IMR-90 (cell line): Measurements from ENCODE around the gene FBXO15. TPM values are rescaled to one million over a fixed set of nuclear protein-coding genes. Genes with fewer than 3 reads are reported as not detected.

Experiments
- ATAC-seq: fragments of 200-7000 bp; cut with Tn5 transposase; 2 replicates; pipeline ENCODE4 v1.9.1; 2020; ENCODE audit warnings: low read depth, mild to moderate bottlenecking, moderate library complexity
- BruUV-seq: library from RNA; stranded (reverse); fragments of 400-500 nt; replicated peaks from 2 replicates; lab custom pipeline; 2021; lab: Mats Ljungman, UMichigan
- CTCF ChIA-PET: fragments of 300-600 bp; formaldehyde crosslinking; extraction: SDS; loops from one replicate; lab custom pipeline; 2021; ENCODE audit warnings: antibody characterized with exemption; lab: Yijun Ruan, JAX
- POLR2A ChIA-PET: fragments of 300-600 bp; sonication (Branson Sonifier 250); formaldehyde crosslinking; loops from one replicate; lab custom pipeline; 2022; ENCODE audit warnings: antibody characterized with exemption; ENCODE audit not compliant: unreplicated experiment; lab: Charles Lee
- DNase-seq: peaks from one replicate; pipeline ENCODE4 v3.0.0; 2013
- H2AFZ ChIP-seq: replicated peaks from 2 replicates; pipeline ENCODE3; 2013; ENCODE audit warnings: low read length, mild to moderate bottlenecking; ENCODE audit not compliant: poor library complexity
- H2AK5ac ChIP-seq: 2 replicates; pipeline ENCODE4 v1.6.1; 2013; ENCODE audit warnings: low read depth, low read length, inconsistent platforms
- H2AK9ac ChIP-seq: replicated peaks from 2 replicates; pipeline ENCODE3; 2013; ENCODE audit warnings: mild to moderate bottlenecking, low read depth, low read length, moderate library complexity; ENCODE audit not compliant: poor library complexity
- H2BK120ac ChIP-seq: 2 replicates; pipeline ENCODE4 v1.6.1; 2013; ENCODE audit warnings: low read depth, low read length, inconsistent platforms
- H2BK15ac ChIP-seq: 3 replicates; pipeline ENCODE4 v1.6.1; 2013; ENCODE audit warnings: low read depth, low read length, inconsistent platforms
- H2BK20ac ChIP-seq: 2 replicates; pipeline ENCODE4 v1.6.1; 2013; ENCODE audit warnings: low read depth, mild to moderate bottlenecking, inconsistent platforms, low read length, moderate library complexity
- H2BK5ac ChIP-seq: 2 replicates; pipeline ENCODE4 v1.6.1; 2013; ENCODE audit warnings: mild to moderate bottlenecking, low read depth, low read length, inconsistent platforms; ENCODE audit not compliant: poor library complexity, severe bottlenecking
- H3K14ac ChIP-seq: replicated peaks from 2 replicates; pipeline ENCODE4 v1.6.1; 2013; ENCODE audit warnings: low read depth, low read length, inconsistent platforms
- H3K18ac ChIP-seq: 2 replicates; pipeline ENCODE4 v1.6.1; 2013; ENCODE audit warnings: low read depth, low read length, control low read depth
- H3K23ac ChIP-seq: 2 replicates; pipeline ENCODE4 v1.6.1; 2013; ENCODE audit warnings: low read depth, low read length, inconsistent platforms
- H3K27ac ChIP-seq: 2 replicates; pipeline ENCODE4 v1.5.1; 2013; ENCODE audit warnings: mild to moderate bottlenecking, control low read depth, low read length; ENCODE audit not compliant: insufficient read depth
- H3K27me3 ChIP-seq: 2 replicates; pipeline ENCODE4 v1.6.1; 2013; ENCODE audit warnings: low read length; ENCODE audit not compliant: control insufficient read depth, insufficient read depth
- H3K36me3 ChIP-seq: 2 replicates; pipeline ENCODE4 v1.6.1; 2013; ENCODE audit warnings: low read length, mixed read lengths; ENCODE audit not compliant: control insufficient read depth, insufficient read depth
- H3K4ac ChIP-seq: 2 replicates; pipeline ENCODE4 v1.6.1; 2013; ENCODE audit warnings: low read depth, low read length, inconsistent platforms
- H3K4me1 ChIP-seq: 2 replicates; pipeline ENCODE4 v1.6.1; 2013; ENCODE audit warnings: low read length, mixed read lengths; ENCODE audit not compliant: control insufficient read depth, insufficient read depth
- H3K4me2 ChIP-seq: 2 replicates; pipeline ENCODE4 v1.6.1; 2013; ENCODE audit warnings: low read depth, mild to moderate bottlenecking, control low read depth, low read length, moderate library complexity
- H3K4me3 ChIP-seq: 2 replicates; pipeline ENCODE4 v1.5.1; 2013; ENCODE audit warnings: low read depth, mild to moderate bottlenecking, control low read depth, low read length, moderate library complexity; ENCODE audit not compliant: insufficient read depth
- H3K56ac ChIP-seq: 2 replicates; pipeline ENCODE4 v1.6.1; 2013; ENCODE audit warnings: low read length, inconsistent platforms; ENCODE audit not compliant: insufficient read depth; ENCODE audit errors: extremely low read depth
- H3K79me1 ChIP-seq, 2 experiments: 2 replicates each; pipeline ENCODE4 v1.6.1; 2013; ENCODE audit warnings: low read length in 2 of 2, inconsistent platforms in 1 of 2, low read depth in 1 of 2
- H3K9ac ChIP-seq: 2 replicates; pipeline ENCODE4 v1.6.1; 2013; ENCODE audit warnings: low read depth, low read length, control low read depth
- H3K9me1 ChIP-seq: 2 replicates; pipeline ENCODE4 v1.6.1; 2013; ENCODE audit warnings: low read length, inconsistent platforms; ENCODE audit not compliant: insufficient read depth
- H3K9me3 ChIP-seq: 2 replicates; pipeline ENCODE4 v1.6.1; 2013; ENCODE audit warnings: low read length; ENCODE audit not compliant: control insufficient read depth, insufficient read depth
- H4K20me1 ChIP-seq: 2 replicates; pipeline ENCODE4 v1.6.1; 2013; ENCODE audit warnings: low read length, inconsistent platforms; ENCODE audit not compliant: insufficient read depth
- H4K5ac ChIP-seq: 2 replicates; pipeline ENCODE4 v1.6.1; 2013; ENCODE audit warnings: mild to moderate bottlenecking, low read depth, low read length, control low read depth
- H4K8ac ChIP-seq, 2 experiments: 2 replicates each; pipeline ENCODE4 v1.6.1; 2013; ENCODE audit warnings: low read depth in 2 of 2, low read length in 2 of 2, control low read depth in 1 of 2, inconsistent platforms in 1 of 2
- H4K91ac ChIP-seq: 2 replicates; pipeline ENCODE4 v1.6.1; 2013; ENCODE audit warnings: low read depth, low read length, inconsistent platforms; ENCODE audit not compliant: insufficient read depth
- CEBPB ChIP-seq: IDR thresholded peaks from 2 replicates; pipeline ENCODE4 v1.6.1; 2012; ENCODE audit warnings: low read depth, low read length, improper control_type of control experiment
- FOS ChIP-seq: fragments of 150-350 bp; IDR thresholded peaks from 2 replicates; pipeline ENCODE4 v1.6.1; 2016; ENCODE audit warnings: low read depth, low read length
- NFE2L2 ChIP-seq: fragments of 150-350 bp; IDR thresholded peaks from 2 replicates; pipeline ENCODE4 v1.6.1; 2016; ENCODE audit warnings: low read depth, mild to moderate bottlenecking, low read length
- WGBS, 2 experiments: methylation state at CpG; one replicate each; pipeline versions ENCODE4 v1.1.5 to v1.1.7; 2013; ENCODE audit warnings: missing lambda C conversion rate in 2 of 2; ENCODE audit not compliant: insufficient read length in 1 of 2; ENCODE audit errors: extremely low coverage in 2 of 2; 5-methylcytosine and 5-hydroxymethylcytosine counted together
- dilution Hi-C: fragments of 300-500 bp; cut with HindIII; formaldehyde crosslinking; loops from one replicate; pipeline ENCODE4 v1.14.3; 2018; ENCODE audit warnings: low sequenced_read_pairs; ENCODE audit not compliant: unreplicated experiment
- in situ Hi-C: fragments of 300-500 bp; cut with MboI; formaldehyde crosslinking; loops from 3 replicates; pipeline ENCODE4 v1.14.3; 2019; ENCODE audit warnings: low sequenced_read_pairs, inconsistent platforms, mixed read lengths
- intact Hi-C: fragments of 100-400 bp; cut with micrococcal nuclease; formaldehyde crosslinking; loops from 2 replicates; pipeline ENCODE4 v1.10.0; 2022
- polyA plus RNA-seq, 3 experiments: library from polyadenylated mRNA; depleted of rRNA; stranded (reverse); fragments of >200 nt; gene quantifications; 2 replicates each; pipeline ENCODE4 v1.2.3, GENCODE V29; 2012; ENCODE audit warnings: low replicate concordance in 1 of 3
- total RNA-seq: library from RNA; depleted of rRNA; stranded (reverse); fragments of >200 nt; gene quantifications from 2 replicates; pipeline ENCODE4 v1.2.3, GENCODE V29; 2012

FBXO15 gene
- total and polyA plus RNA-seq, 2 of the 4 experiments (the other 2 are of a cell fraction) = 0.90 to 2.0 TPM

DNA sequence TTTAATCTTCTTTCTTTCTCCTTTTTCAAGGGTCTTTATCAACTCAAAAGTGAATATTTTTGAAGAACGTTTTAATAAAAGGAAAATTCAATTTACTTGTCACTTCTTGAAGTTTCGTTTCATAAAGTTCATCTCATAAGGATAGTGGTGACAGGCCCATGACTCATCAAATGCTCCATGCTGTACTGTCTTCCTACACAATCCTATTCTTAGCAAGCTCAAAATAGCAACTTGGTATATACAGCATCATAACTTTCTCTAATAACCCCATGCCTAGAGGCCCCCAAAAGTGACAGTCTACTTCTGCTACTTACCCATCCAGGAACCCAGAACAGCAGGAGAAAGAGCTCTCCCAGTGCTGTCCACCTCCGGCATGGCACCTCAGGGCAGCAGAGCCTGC lies 7.7 kb downstream of the FBXO15 start:
- Histone ChIP-seq H3K56ac (no peak overlapping the region), H3K14ac (peak overlapping the region; percentile 85), H2AK9ac (no peak overlapping the region), H2AFZ (peak overlapping the region; percentile 72), H3K4me2 (peak overlapping the region; percentile 23; the same call in 1 of the 2 replicates), H3K36me3 (no peaks in the 10 kb centered on the region), H3K79me1 (peaks cover 0 to 2% of the 10 kb centered on the region in 2 experiments; a peak in 1 of 4 replicates), H3K23ac (peak overlapping the region; percentile 72; the same call in 1 of the 2 replicates), H2BK20ac (peak overlapping the region; percentile 91; the same call in 1 of the 2 replicates), H2BK15ac (peak overlapping the region; percentile 68; the same call in 2 of the 3 replicates), H3K4ac (peak overlapping the region; percentile 78), H4K5ac (peak overlapping the region; percentile 42; the same call in 1 of the 2 replicates), H3K9me1 (peaks cover 4% of the 10 kb centered on the region; the same call in 1 of the 2 replicates), H2BK120ac (peak overlapping the region; percentile 93), H3K18ac (peak overlapping the region; percentile 85; the same call in 1 of the 2 replicates), H4K8ac (peak overlapping the region; percentile 9 to 86; a peak in 2 of 4 replicates), H3K9me3 (no peaks in the 10 kb centered on the region), H2AK5ac (peak overlapping the region; percentile 59; the same call in 1 of the 2 replicates), H3K4me3 (no peak overlapping the region), H4K20me1 (no peaks in the 10 kb centered on the region), H2BK5ac (peak overlapping the region; percentile 95), H3K27ac (peak overlapping the region; percentile 77; the same call in 1 of the 2 replicates), H3K27me3 (no peaks in the 10 kb centered on the region), H4K91ac (peak overlapping the region; percentile 54; the same call in 1 of the 2 replicates), H3K4me1 (peaks cover 22% of the 10 kb centered on the region), H3K9ac (peak overlapping the region; percentile 24; the same call in 1 of the 2 replicates)
- no TSS peak for BruUV-seq
- ChIA-PET CTCF (interaction anchor here (1.1 to 1.4 kb wide), 2 partner anchors 23 to 57 kb away, joined by 4 to 5 read pairs; no protein-coding TSS in a partner anchor), POLR2A (no interaction called here)
- in situ Hi-C loops = no loop called here
- no CpG with 5 or more reads among the region's 3 CpGs for WGBS, 2 experiments
- dilution Hi-C loops = no loop called here
- DNase-seq (peak; percentile 87), ATAC-seq (peak; percentile 86)
- intact Hi-C loops = loop anchor here (10.0 kb wide), 1 partner anchor 455 kb away; no protein-coding TSS in a partner anchor
- no peak for TF ChIP-seq CEBPB
- peak; percentile 88 for TF ChIP-seq FOS
- TF ChIP-seq NFE2L2 = peak; percentile 82
